NCI-H510A (cell line): Measurements from ENCODE around the gene SCP2.
"Not testable (repeated sequence)": the region's sequence is repeated elsewhere in the genome, so short reads cannot be mapped to it uniquely, and the experiment has no call there.

Source experiments
- DNase-seq: peaks from one replicate; lab custom pipeline; 2025; lab: John Stamatoyannopoulos, UW

The SCP2 gene

GRCh38 chr1:52969234-52969633 lies 42.2 kb downstream of the SCP2 start:
- DNase-seq = not testable (repeated sequence)

- DNase-seq = no peak
These were observed 43.1 kb downstream of the SCP2 start for GRCh38 chr1:52970149-52970548.

GRCh38 chr1:52973841-52974240 lies 46.8 kb downstream of the SCP2 start:
- no peak for DNase-seq

GRCh38 chr1:52976183-52977035 lies 49.3 kb downstream of the SCP2 start:
- DNase-seq = no peak

GRCh38 chr1:52978045-52978444 lies 51.0 kb downstream of the SCP2 start:
- DNase-seq = no peak

- DNase-seq = not testable (repeated sequence)
These were observed 65.7 kb downstream of the SCP2 start for GRCh38 chr1:52992733-52993132.

GRCh38 chr1:52994656-52995055 lies 67.6 kb downstream of the SCP2 start:
- DNase-seq = no peak

- no peak for DNase-seq
These were observed 69.6 kb downstream of the SCP2 start for GRCh38 chr1:52996653-52997052.

GRCh38 chr1:53001128-53001527 lies 74.1 kb downstream of the SCP2 start:
- no peak for DNase-seq

- DNase-seq = not testable (repeated sequence)
These were observed 79.5 kb downstream of the SCP2 start for GRCh38 chr1:53006612-53007011.

GRCh38 chr1:53010247-53010646 lies 83.2 kb downstream of the SCP2 start:
- DNase-seq = not testable (repeated sequence)

GRCh38 chr1:53011175-53011574 lies 84.1 kb downstream of the SCP2 start:
- no peak for DNase-seq

GRCh38 chr1:53014791-53015507 lies 87.9 kb downstream of the SCP2 start:
- peak; percentile 83 for DNase-seq

- no peak for DNase-seq
These were observed 88.4 kb downstream of the SCP2 start for GRCh38 chr1:53015508-53015860.

- no peak for DNase-seq
These were observed 89.6 kb downstream of the SCP2 start for GRCh38 chr1:53016705-53017104.

- no peak for DNase-seq
These were observed 93.5 kb downstream of the SCP2 start for GRCh38 chr1:53020588-53020987.

- no peak for DNase-seq
These were observed 95.1 kb downstream of the SCP2 start for GRCh38 chr1:53022179-53022578.

GRCh38 chr1:53023546-53023945 lies 96.5 kb downstream of the SCP2 start:
- no peak for DNase-seq

- DNase-seq = no peak
These were observed 97.0 kb downstream of the SCP2 start for GRCh38 chr1:53024117-53024516.

- DNase-seq = no peak
These were observed 98.1 kb downstream of the SCP2 start for GRCh38 chr1:53025034-53025768.

- no peak for DNase-seq
These were observed 98.7 kb downstream of the SCP2 start for GRCh38 chr1:53025769-53026112.

GRCh38 chr1:53026254-53026653 lies 99.2 kb downstream of the SCP2 start:
- no peak for DNase-seq

GRCh38 chr1:53031732-53032131 lies 104.7 kb downstream of the SCP2 start:
- no peak for DNase-seq
